ENCODE data around the gene OBP2A. TPM values are rescaled to one million over a fixed set of nuclear protein-coding genes. Genes with fewer than 3 reads are reported as not detected.

Gene OBP2A
- total and polyA plus RNA-seq, 5 donors from 2014 or later: not detected

DNA sequence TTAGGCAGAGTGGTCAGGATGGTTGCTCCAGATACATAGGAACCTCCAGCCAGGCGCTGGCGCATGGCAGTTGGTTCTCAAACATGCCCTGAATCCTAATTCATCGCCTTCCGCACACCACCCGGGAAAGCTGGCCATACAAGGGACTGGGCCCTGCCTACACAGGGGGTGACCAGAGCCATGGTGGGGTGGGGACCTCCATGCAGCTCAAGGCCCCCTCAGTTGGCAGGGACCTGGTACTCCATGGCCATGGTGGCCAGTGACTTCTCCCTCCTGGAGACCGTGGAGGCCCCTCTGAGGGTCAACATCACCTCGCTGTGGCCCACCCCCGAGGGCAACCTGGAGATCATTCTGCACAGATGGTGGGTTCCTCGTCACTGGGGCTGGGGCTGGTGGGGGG, 42.4 kb downstream of the OBP2A start:
- Mint-ChIP-seq H3K36me3 (no peaks in the 10 kb centered on the region), H3K4me3 (no peak overlapping the region), H3K27me3 (no peaks in the 10 kb centered on the region), H3K27ac (no peak overlapping the region), H3K4me1 (peaks cover 0 to 3% (median 0%) of the 10 kb centered on the region in 4 donors), H3K9me3 (no peaks in the 10 kb centered on the region)
- Histone ChIP-seq H3K4me3 (ENCODE audit: low read depth, low read length) (no peak overlapping the region), H3K36me3 (ENCODE audit: control insufficient read depth, insufficient read depth, low read length) (no peaks in the 10 kb centered on the region), H3K4me1 (ENCODE audit: control insufficient read depth, insufficient read depth, low read length, poor library complexity, severe bottlenecking) (no peaks in the 10 kb centered on the region), H3K9me3 (ENCODE audit: control insufficient read depth in 2 of 2, low read length in 2 of 2) (no peaks in the 10 kb centered on the region), H3K27ac (ENCODE audit: insufficient read depth, low read length, poor library complexity, severe bottlenecking) (no peak overlapping the region), H3K27me3 (ENCODE audit: control insufficient read depth, insufficient read depth, low read length) (no peaks in the 10 kb centered on the region)
- ATAC-seq (ENCODE audit: low read depth in 2 of 2) (no peak), DNase-seq (no peak)

DNA sequence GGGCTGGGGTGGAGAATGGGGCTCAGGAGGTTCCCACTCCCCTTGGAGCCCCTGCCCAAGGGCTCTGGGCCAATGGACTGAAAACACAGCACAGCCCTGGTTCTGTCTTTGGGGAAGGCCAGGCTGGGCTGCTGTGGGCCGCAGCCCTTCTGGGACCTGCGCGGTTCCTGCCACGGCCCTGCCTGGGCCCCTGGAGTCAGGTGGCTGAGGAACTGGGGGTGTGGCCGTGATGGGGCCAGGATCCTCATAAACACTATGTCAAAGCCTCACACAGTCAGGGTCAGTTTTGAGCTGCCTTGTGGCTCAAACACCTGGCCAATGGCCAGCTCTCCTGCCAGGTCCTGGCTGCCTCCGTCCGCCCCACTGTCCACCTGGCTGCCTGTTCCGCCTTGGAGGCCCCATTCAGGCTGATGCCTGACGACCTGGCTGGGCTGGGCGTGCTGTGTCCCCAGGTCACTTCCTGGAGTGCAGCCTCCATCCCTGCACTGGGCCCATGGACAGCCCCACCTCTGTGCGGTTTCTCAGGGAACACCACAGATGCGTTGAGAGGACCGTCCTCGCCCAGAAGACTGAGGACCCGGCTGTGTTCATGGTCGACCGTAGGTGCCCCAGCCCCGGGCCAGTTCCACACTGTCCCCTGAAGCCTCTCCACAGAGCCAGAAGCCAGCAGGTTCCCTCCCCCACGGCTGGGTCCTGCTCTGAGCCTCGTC, 43.1 kb downstream of the OBP2A start:
- H3K4me3 ChIP-seq (ENCODE audit: low read depth, low read length): no peak overlapping the region
- Mint-ChIP-seq H3K27ac (no peak overlapping the region), H3K4me3 (no peak overlapping the region), H3K36me3 (no peaks in the 10 kb centered on the region), H3K4me1 (peaks cover 0 to 3% (median 0%) of the 10 kb centered on the region in 4 donors), H3K9me3 (no peaks in the 10 kb centered on the region), H3K27me3 (no peaks in the 10 kb centered on the region)
- H3K27me3 ChIP-seq (ENCODE audit: control insufficient read depth, insufficient read depth, low read length): no peaks in the 10 kb centered on the region
- H3K27ac ChIP-seq (ENCODE audit: insufficient read depth, low read length, poor library complexity, severe bottlenecking): no peak overlapping the region
- DNase-seq (no peak), ATAC-seq (ENCODE audit: low read depth in 2 of 2) (no peak)
- H3K36me3 ChIP-seq (ENCODE audit: control insufficient read depth, insufficient read depth, low read length): no peaks in the 10 kb centered on the region
- no peaks in the 10 kb centered on the region for H3K9me3 ChIP-seq (ENCODE audit: control insufficient read depth in 2 of 2, low read length in 2 of 2)
- H3K4me1 ChIP-seq (ENCODE audit: control insufficient read depth, insufficient read depth, low read length, poor library complexity, severe bottlenecking): no peaks in the 10 kb centered on the region

DNA sequence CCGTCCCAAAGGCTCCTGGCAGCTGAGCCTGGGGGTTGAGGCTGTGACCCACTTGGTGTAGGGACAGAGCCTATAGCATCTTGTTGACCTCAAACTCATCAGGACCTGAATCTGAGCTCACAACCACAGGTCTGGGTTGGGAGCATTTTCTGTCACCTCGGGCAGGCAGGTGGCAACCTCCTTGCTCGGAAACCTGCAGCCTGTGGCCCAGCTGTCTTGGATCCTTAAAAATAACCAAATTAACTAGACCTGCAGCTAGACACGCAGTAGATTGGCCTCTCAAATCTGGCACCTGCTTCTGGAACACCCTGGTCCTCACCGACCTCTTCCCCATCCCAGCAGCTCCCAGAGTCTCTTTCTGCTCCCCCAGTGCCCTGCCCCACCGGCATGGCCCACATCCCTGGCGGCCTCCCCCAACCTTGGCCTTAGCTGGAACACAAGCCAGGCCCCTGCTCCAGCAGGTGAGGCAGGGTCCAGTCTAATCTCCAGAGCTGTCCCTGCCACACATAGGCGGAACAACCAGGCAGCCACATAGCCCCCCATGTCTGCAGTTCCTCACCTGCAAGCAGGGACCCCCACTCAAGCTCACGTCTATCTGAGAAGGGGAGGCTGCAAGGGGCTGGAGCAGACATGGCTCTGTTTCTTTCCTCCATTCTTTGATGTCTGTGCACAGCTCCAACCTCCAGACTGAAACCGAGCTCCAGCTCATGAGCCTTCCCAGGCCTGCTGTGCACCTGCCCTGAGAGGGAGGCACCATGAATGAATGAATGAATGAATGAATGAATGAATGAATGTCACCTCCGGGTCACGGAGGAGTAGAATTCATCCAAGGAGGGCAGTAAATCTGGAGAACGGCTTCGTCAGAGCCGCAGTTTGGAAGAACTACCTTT, 43.9 kb downstream of the OBP2A start:
- no peaks in the 10 kb centered on the region for H3K9me3 ChIP-seq (ENCODE audit: control insufficient read depth in 2 of 2, low read length in 2 of 2)
- Mint-ChIP-seq H3K36me3 (no peaks in the 10 kb centered on the region), H3K27me3 (no peaks in the 10 kb centered on the region), H3K4me1 (peaks cover 0 to 3% (median 0%) of the 10 kb centered on the region in 4 donors), H3K27ac (no peak overlapping the region), H3K4me3 (no peak overlapping the region), H3K9me3 (peaks cover 0 to 1% (median 0%) of the 10 kb centered on the region in 7 donors)
- DNase-seq (no peak), ATAC-seq (ENCODE audit: low read depth in 2 of 2) (no peak)
- no peak overlapping the region for H3K4me3 ChIP-seq (ENCODE audit: low read depth, low read length)
- H3K4me1 ChIP-seq (ENCODE audit: control insufficient read depth, insufficient read depth, low read length, poor library complexity, severe bottlenecking): no peaks in the 10 kb centered on the region
- no peaks in the 10 kb centered on the region for H3K36me3 ChIP-seq (ENCODE audit: control insufficient read depth, insufficient read depth, low read length)
- no peaks in the 10 kb centered on the region for H3K27me3 ChIP-seq (ENCODE audit: control insufficient read depth, insufficient read depth, low read length)
- H3K27ac ChIP-seq (ENCODE audit: insufficient read depth, low read length, poor library complexity, severe bottlenecking): no peak overlapping the region

DNA sequence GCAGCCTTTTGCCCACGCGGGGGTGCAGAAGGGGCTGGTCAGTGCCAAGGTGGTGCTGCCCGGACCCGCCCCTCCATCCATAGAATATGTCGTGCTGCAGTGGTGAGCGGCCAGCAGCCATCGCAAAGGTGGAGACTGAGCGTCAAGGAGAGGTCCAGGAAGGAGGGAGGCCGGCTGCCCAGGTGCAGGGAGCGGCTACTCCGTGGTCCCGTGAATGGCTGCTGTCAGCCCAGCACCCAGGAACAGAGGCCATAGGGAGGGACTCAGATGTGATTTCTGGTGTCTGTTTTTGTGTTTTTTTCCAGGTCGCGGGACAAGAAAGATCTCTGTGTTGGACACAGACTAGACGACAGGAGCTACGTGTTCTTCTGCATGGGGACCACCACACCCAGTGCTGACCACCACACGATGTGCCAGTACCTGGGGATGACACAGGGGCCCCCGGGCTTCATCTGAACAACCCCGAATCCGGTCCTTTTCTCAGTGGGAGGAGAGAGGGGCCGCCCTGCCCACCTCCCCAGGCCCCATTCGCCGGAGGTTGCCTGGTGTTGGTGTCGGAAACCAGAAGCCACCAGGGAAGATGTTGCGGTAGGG, 44.7 kb downstream of the OBP2A start:
- H3K27me3 ChIP-seq (ENCODE audit: control insufficient read depth, insufficient read depth, low read length): no peaks in the 10 kb centered on the region
- ATAC-seq (ENCODE audit: low read depth in 2 of 2) (no peak), DNase-seq (no peak)
- no peak overlapping the region for H3K27ac ChIP-seq (ENCODE audit: insufficient read depth, low read length, poor library complexity, severe bottlenecking)
- no peak overlapping the region for H3K4me3 ChIP-seq (ENCODE audit: low read depth, low read length)
- no peaks in the 10 kb centered on the region for H3K36me3 ChIP-seq (ENCODE audit: control insufficient read depth, insufficient read depth, low read length)
- H3K36me3 Mint-ChIP-seq: no peaks in the 10 kb centered on the region
- H3K27me3 Mint-ChIP-seq: no peaks in the 10 kb centered on the region
- H3K4me1 ChIP-seq (ENCODE audit: control insufficient read depth, insufficient read depth, low read length, poor library complexity, severe bottlenecking): no peaks in the 10 kb centered on the region
- peaks cover 0 to 3% (median 0%) of the 10 kb centered on the region in 4 donors for H3K4me1 Mint-ChIP-seq
- H3K27ac Mint-ChIP-seq: no peak overlapping the region
- H3K4me3 Mint-ChIP-seq: no peak overlapping the region
- no peaks in the 10 kb centered on the region for H3K9me3 ChIP-seq (ENCODE audit: control insufficient read depth in 2 of 2, low read length in 2 of 2)
- peaks cover 0 to 3% (median 0%) of the 10 kb centered on the region in 7 donors for H3K9me3 Mint-ChIP-seq

DNA sequence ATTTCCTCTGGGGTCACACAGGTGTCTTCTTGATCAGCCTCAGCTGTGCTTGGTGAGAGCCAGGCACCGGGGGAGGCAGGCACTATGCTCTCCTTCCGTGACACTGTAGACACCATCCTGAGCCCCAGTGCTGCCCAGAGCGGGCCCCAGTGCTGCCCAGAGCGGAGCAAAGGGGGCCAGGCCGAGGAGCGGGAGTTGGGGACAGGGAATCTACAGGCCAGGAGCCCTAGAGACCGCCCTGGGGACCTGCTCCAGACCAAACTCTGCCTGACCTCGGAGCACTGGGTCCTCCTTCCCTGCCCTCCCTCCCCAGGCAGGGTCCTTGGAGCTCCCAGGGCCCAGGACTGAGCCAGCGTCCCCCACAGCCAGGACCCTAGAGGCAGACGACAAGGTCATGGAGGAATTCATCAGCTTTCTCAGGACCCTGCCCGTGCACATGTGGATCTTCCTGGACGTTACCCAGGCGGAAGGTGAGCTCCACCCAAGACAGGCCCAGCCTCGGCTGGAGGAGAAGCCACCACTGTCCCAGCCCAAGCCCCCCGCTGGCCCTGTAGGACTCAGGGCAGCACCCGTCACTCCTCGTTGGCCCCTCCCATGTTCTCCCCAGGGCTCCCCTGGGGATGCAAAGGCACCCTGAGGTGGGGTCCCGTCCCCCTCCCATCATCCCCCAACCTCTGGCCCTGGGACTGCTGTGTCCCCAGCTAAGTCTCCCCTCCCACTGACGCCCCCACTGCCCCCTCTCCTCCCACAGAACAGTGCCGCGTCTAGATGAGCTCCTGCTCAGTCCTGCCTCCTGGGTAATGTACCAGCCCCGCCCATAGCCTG, 45.8 kb downstream of the OBP2A start:
- Histone ChIP-seq H3K36me3 (ENCODE audit: control insufficient read depth, insufficient read depth, low read length) (no peaks in the 10 kb centered on the region), H3K27ac (ENCODE audit: insufficient read depth, low read length, poor library complexity, severe bottlenecking) (no peak overlapping the region), H3K9me3 (ENCODE audit: control insufficient read depth in 2 of 2, low read length in 2 of 2) (no peaks in the 10 kb centered on the region), H3K4me3 (ENCODE audit: low read depth, low read length) (no peak overlapping the region), H3K27me3 (ENCODE audit: control insufficient read depth, insufficient read depth, low read length) (peaks cover 2% of the 10 kb centered on the region), H3K4me1 (ENCODE audit: control insufficient read depth, insufficient read depth, low read length, poor library complexity, severe bottlenecking) (no peaks in the 10 kb centered on the region)
- no peak overlapping the region for H3K4me3 Mint-ChIP-seq
- DNase-seq (no peak), ATAC-seq (ENCODE audit: low read depth in 2 of 2) (no peak)
- H3K4me1 Mint-ChIP-seq: peaks cover 0 to 3% (median 0%) of the 10 kb centered on the region in 4 donors
- H3K36me3 Mint-ChIP-seq: no peaks in the 10 kb centered on the region
- H3K27ac Mint-ChIP-seq: no peak overlapping the region
- peaks cover 0 to 3% (median 0%) of the 10 kb centered on the region in 7 donors for H3K9me3 Mint-ChIP-seq
- H3K27me3 Mint-ChIP-seq: no peaks in the 10 kb centered on the region

DNA sequence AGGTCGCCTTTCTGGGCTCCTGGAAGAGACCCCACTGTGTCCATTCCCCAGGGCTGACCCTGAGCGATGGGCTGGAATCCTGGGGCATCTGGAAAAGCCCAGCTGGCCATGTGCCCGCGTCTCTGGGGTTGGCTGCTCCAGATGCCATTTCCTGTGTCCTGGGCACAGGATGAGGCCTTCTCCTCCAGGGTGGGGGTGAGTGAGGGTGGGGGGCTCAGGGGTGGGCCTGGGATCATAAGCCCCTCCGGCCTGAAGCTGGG, 46.3 kb downstream of the OBP2A start:
- no peaks in the 10 kb centered on the region for H3K9me3 ChIP-seq (ENCODE audit: control insufficient read depth in 2 of 2, low read length in 2 of 2)
- H3K36me3 ChIP-seq (ENCODE audit: control insufficient read depth, insufficient read depth, low read length): no peaks in the 10 kb centered on the region
- Mint-ChIP-seq H3K4me1 (peaks cover 0 to 3% (median 0%) of the 10 kb centered on the region in 4 donors), H3K4me3 (no peak overlapping the region), H3K27me3 (no peaks in the 10 kb centered on the region), H3K36me3 (no peaks in the 10 kb centered on the region), H3K9me3 (peaks cover 0 to 3% (median 0%) of the 10 kb centered on the region in 7 donors), H3K27ac (no peak overlapping the region)
- peaks cover 2% of the 10 kb centered on the region for H3K27me3 ChIP-seq (ENCODE audit: control insufficient read depth, insufficient read depth, low read length)
- no peak overlapping the region for H3K4me3 ChIP-seq (ENCODE audit: low read depth, low read length)
- ATAC-seq (ENCODE audit: low read depth in 2 of 2): no peak
- H3K4me1 ChIP-seq (ENCODE audit: control insufficient read depth, insufficient read depth, low read length, poor library complexity, severe bottlenecking): no peaks in the 10 kb centered on the region
- H3K27ac ChIP-seq (ENCODE audit: insufficient read depth, low read length, poor library complexity, severe bottlenecking): no peak overlapping the region
- DNase-seq: no peak

DNA sequence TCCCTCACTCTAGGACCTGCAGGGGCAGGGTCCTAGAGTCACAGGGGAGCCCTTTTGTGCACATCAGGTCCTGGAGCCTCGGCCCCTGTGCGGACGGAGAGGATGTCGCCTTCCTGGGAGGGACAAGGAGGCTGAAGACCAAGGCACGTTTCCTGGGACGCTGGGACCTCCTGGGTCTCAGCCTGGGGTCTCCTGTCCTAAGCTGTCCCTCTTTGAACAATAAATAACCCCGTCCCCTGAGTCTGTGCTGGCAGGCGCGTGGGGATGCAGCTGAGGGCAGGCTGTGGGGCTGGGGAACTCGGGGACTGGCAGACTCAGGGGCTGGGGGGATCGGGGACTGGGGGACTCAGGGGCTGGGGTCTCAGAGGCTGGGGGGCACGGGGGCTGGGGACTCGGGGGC, 46.7 kb downstream of the OBP2A start:
- Histone ChIP-seq H3K9me3 (ENCODE audit: control insufficient read depth in 2 of 2, low read length in 2 of 2) (no peaks in the 10 kb centered on the region), H3K4me3 (ENCODE audit: low read depth, low read length) (no peak overlapping the region), H3K4me1 (ENCODE audit: control insufficient read depth, insufficient read depth, low read length, poor library complexity, severe bottlenecking) (no peaks in the 10 kb centered on the region), H3K36me3 (ENCODE audit: control insufficient read depth, insufficient read depth, low read length) (no peaks in the 10 kb centered on the region), H3K27ac (ENCODE audit: insufficient read depth, low read length, poor library complexity, severe bottlenecking) (no peak overlapping the region), H3K27me3 (ENCODE audit: control insufficient read depth, insufficient read depth, low read length) (peaks cover 2% of the 10 kb centered on the region)
- DNase-seq: no peak
- Mint-ChIP-seq H3K4me1 (peaks cover 0 to 3% (median 0%) of the 10 kb centered on the region in 4 donors), H3K27ac (no peak overlapping the region), H3K9me3 (peaks cover 0 to 3% (median 0%) of the 10 kb centered on the region in 7 donors), H3K27me3 (no peaks in the 10 kb centered on the region), H3K4me3 (no peak overlapping the region), H3K36me3 (no peaks in the 10 kb centered on the region)
- ATAC-seq (ENCODE audit: low read depth in 2 of 2): no peak
